CD4-positive, CD25-positive, alpha-beta regulatory T cell (primary cell): ENCODE data around the gene PHF8. TPM values are rescaled to one million over a fixed set of nuclear protein-coding genes. Genes with fewer than 3 reads are reported as not detected.

Experiments
- ATAC-seq, 2 donors: fragments of 150-1000 bp; cut with Tn5 transposase; one replicate each; pipeline ENCODE4 v1.10.0; 2021; ENCODE audit warnings: low read depth in 2 of 2, moderate number of reproducible peaks in 2 of 2, moderate library complexity in 1 of 2
- DNase-seq, 3 donors: peaks; one replicate each; pipeline versions ENCODE4 v3.0.0 to v3.0.0-alpha.2; 2012 to 2022; ENCODE audit warnings: mixed read lengths in 1 of 3
- H3K27ac ChIP-seq: one replicate; pipeline ENCODE4 v1.7.0; 2013; ENCODE audit warnings: mild to moderate bottlenecking, low read length; ENCODE audit not compliant: insufficient read depth, poor library complexity, severe bottlenecking
- H3K27me3 ChIP-seq: one replicate; pipeline ENCODE4 v1.7.0; 2013; ENCODE audit warnings: low read length; ENCODE audit not compliant: control insufficient read depth, insufficient read depth
- H3K36me3 ChIP-seq: one replicate; pipeline ENCODE4 v1.7.0; 2013; ENCODE audit warnings: mild to moderate bottlenecking, low read length, moderate library complexity; ENCODE audit not compliant: control insufficient read depth, insufficient read depth
- H3K4me1 ChIP-seq: 2 replicates; pipeline ENCODE4 v1.7.0; 2013; ENCODE audit warnings: mild to moderate bottlenecking, low read length; ENCODE audit not compliant: insufficient read depth, control insufficient read depth, poor library complexity, severe bottlenecking
- H3K4me3 ChIP-seq: one replicate; pipeline ENCODE4 v1.7.0; 2013; ENCODE audit warnings: low read depth, mild to moderate bottlenecking, low read length, moderate library complexity
- H3K9me3 ChIP-seq, 2 experiments: 1 replicate in 1 of 2; 2 replicates in 1 of 2; pipeline ENCODE4 v1.7.0; 2013; ENCODE audit warnings: low read length in 2 of 2, mild to moderate bottlenecking in 1 of 2, moderate library complexity in 1 of 2; ENCODE audit not compliant: control insufficient read depth in 2 of 2
- H3K27ac Mint-ChIP-seq, 3 donors: one replicate each; pipeline ENCODE4 v1.8.0; 2020 to 2022; ENCODE audit warnings: mild to moderate bottlenecking in 3 of 3, mixed read lengths in 3 of 3, moderate library complexity in 2 of 3
- H3K27me3 Mint-ChIP-seq: one replicate; pipeline ENCODE4 v1.8.0; 2022; ENCODE audit warnings: mild to moderate bottlenecking, mixed read lengths
- H3K36me3 Mint-ChIP-seq: one replicate; pipeline ENCODE4 v1.8.0; 2020; ENCODE audit warnings: mixed read lengths
- H3K4me1 Mint-ChIP-seq, 4 donors: one replicate each; pipeline ENCODE4 v1.8.0; 2020 to 2022; ENCODE audit warnings: mixed read lengths in 4 of 4, mild to moderate bottlenecking in 1 of 4
- H3K4me3 Mint-ChIP-seq, 4 donors: one replicate each; pipeline ENCODE4 v1.8.0; 2020 to 2022; ENCODE audit warnings: mild to moderate bottlenecking in 4 of 4, mixed read lengths in 4 of 4, moderate library complexity in 3 of 4
- H3K9me3 Mint-ChIP-seq, 7 donors: one replicate each; pipeline ENCODE4 v1.8.0; 2020 to 2022; ENCODE audit warnings: mixed read lengths in 7 of 7, mild to moderate bottlenecking in 3 of 7, moderate library complexity in 2 of 7
- polyA plus RNA-seq, 4 donors: library from polyadenylated mRNA; unstranded; fragments of 300-500 nt; fragmentation: Illumina TruSeq; gene quantifications; one replicate each; pipeline ENCODE4 v1.2.3, GENCODE V29; 2021
- total RNA-seq: library from RNA; stranded (reverse); gene quantifications from one replicate; pipeline ENCODE4 v1.2.3, GENCODE V29; 2022

Gene PHF8
- total and polyA plus RNA-seq, 5 donors from 2014 or later, result 17.2 to 65.8 (median 20.0) TPM

DNA sequence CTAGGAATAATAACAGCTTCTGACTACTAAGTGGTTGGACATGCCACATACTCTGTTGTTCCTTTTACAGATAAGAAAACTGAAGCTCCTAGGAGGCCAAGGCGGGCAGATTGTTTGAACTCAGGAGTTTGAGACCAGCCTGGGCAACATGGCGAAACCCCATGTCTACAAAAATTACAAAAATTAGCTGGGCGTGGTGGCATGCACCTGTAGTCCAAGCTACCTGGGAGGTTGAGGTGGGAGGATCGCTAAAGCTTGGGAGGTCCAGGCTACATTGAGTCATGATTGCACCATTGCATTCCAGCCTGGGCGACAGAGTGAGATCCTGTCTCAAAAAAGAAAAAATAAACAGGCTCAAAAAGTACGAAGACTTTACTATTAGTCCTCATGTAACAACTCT is 30.6 kb upstream of the PHF8 start:
- no peaks in the 10 kb centered on the region for H3K9me3 ChIP-seq
- Mint-ChIP-seq H3K9me3 (no peaks in the 10 kb centered on the region), H3K4me3 (no peak overlapping the region), H3K4me1 (no peaks in the 10 kb centered on the region), H3K27me3 (no peaks in the 10 kb centered on the region), H3K36me3 (peaks cover 3% of the 10 kb centered on the region), H3K27ac (no peak overlapping the region)
- H3K27me3 ChIP-seq, result no peaks in the 10 kb centered on the region
- ATAC-seq, result no peak
- no peak for DNase-seq
- no peak overlapping the region for H3K4me3 ChIP-seq
- H3K36me3 ChIP-seq, result no peaks in the 10 kb centered on the region
- no peaks in the 10 kb centered on the region for H3K4me1 ChIP-seq
- no peak overlapping the region for H3K27ac ChIP-seq

GRCh38 chrX:54067766-54068165 is 23.5 kb upstream of the PHF8 start:
- no peak overlapping the region for H3K4me3 Mint-ChIP-seq
- ATAC-seq (no peak), DNase-seq (no peak)
- no peaks in the 10 kb centered on the region for H3K27me3 Mint-ChIP-seq
- Histone ChIP-seq H3K4me1 (no peaks in the 10 kb centered on the region), H3K27me3 (no peaks in the 10 kb centered on the region), H3K4me3 (no peak overlapping the region), H3K27ac (no peak overlapping the region), H3K9me3 (no peaks in the 10 kb centered on the region), H3K36me3 (no peaks in the 10 kb centered on the region)
- H3K9me3 Mint-ChIP-seq, result no peaks in the 10 kb centered on the region
- H3K36me3 Mint-ChIP-seq, result peaks cover 3% of the 10 kb centered on the region
- peak overlapping the region in 1 of 3 donors; percentile 11 for H3K27ac Mint-ChIP-seq
- H3K4me1 Mint-ChIP-seq, result no peaks in the 10 kb centered on the region

- H3K4me1 Mint-ChIP-seq, result no peaks in the 10 kb centered on the region
- no peak overlapping the region for H3K4me3 Mint-ChIP-seq
- no peak for ATAC-seq
- no peaks in the 10 kb centered on the region for H3K9me3 Mint-ChIP-seq
- peaks cover 3% of the 10 kb centered on the region for H3K36me3 Mint-ChIP-seq
- Histone ChIP-seq H3K27ac (no peak overlapping the region), H3K9me3 (no peaks in the 10 kb centered on the region), H3K4me1 (no peaks in the 10 kb centered on the region), H3K4me3 (no peak overlapping the region), H3K36me3 (no peaks in the 10 kb centered on the region), H3K27me3 (no peaks in the 10 kb centered on the region)
- no peak for DNase-seq
- no peak overlapping the region for H3K27ac Mint-ChIP-seq
- no peaks in the 10 kb centered on the region for H3K27me3 Mint-ChIP-seq
Observed at GRCh38 chrX:54066841-54067240, 22.6 kb upstream of the PHF8 start.

- H3K9me3 ChIP-seq, result no peaks in the 10 kb centered on the region
- no peak for DNase-seq
- H3K27me3 ChIP-seq, result no peaks in the 10 kb centered on the region
- Mint-ChIP-seq H3K9me3 (no peaks in the 10 kb centered on the region), H3K4me3 (no peak overlapping the region), H3K27me3 (no peaks in the 10 kb centered on the region), H3K4me1 (no peaks in the 10 kb centered on the region), H3K36me3 (no peaks in the 10 kb centered on the region), H3K27ac (no peak overlapping the region)
- H3K4me3 ChIP-seq, result no peak overlapping the region
- no peak for ATAC-seq
- no peaks in the 10 kb centered on the region for H3K4me1 ChIP-seq
- no peak overlapping the region for H3K27ac ChIP-seq
- no peaks in the 10 kb centered on the region for H3K36me3 ChIP-seq
Observed at GRCh38 chrX:54064564-54064963, 20.3 kb upstream of the PHF8 start.

DNA sequence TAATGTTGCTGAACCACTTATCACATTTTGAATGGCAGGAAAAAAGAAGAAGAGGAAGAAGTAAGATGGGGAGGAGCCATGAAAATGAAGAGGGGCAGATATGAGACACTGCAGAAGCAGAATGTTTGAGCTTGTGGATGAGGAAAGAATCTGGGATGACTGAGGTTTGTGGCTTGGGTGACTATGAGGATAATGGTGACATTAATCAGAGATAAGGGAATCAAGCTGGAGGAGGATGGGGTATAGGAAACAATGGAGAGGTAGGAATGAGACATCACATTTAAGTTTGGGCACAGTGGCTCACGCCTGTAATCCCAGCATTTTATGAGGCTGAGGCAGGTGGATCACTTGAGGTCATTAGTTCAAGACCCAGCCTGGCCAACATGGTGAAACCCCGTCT is 19.1 kb upstream of the PHF8 start:
- Mint-ChIP-seq H3K27ac (no peak overlapping the region), H3K36me3 (no peaks in the 10 kb centered on the region), H3K4me1 (no peaks in the 10 kb centered on the region), H3K4me3 (no peak overlapping the region), H3K9me3 (no peaks in the 10 kb centered on the region), H3K27me3 (no peaks in the 10 kb centered on the region)
- H3K27me3 ChIP-seq, result no peaks in the 10 kb centered on the region
- DNase-seq (no peak), ATAC-seq (no peak)
- H3K27ac ChIP-seq, result no peak overlapping the region
- no peaks in the 10 kb centered on the region for H3K9me3 ChIP-seq
- H3K4me3 ChIP-seq, result no peak overlapping the region
- H3K36me3 ChIP-seq, result no peaks in the 10 kb centered on the region
- H3K4me1 ChIP-seq, result no peaks in the 10 kb centered on the region

DNA sequence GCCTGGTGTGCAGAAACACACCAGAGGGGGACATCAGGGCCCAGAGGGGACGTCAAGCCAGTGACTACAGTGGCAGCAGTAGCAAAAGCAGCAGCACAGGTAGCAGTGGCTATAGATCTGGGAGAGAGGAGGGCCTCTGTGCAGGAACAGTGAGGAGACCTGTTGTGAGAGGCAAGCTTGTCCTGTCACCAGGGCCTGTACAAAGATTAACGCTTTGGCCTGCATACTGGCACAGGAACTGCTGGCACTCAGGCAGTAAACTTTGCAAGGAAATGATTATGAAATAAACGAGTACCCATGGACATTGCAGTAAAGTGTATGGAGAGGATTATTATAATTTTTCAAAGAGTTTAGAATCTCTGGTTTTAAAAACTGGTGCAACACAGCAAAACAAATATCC is 5.5 kb upstream of the PHF8 start:
- H3K27ac ChIP-seq, result no peak overlapping the region
- no peaks in the 10 kb centered on the region for H3K36me3 Mint-ChIP-seq
- peaks cover 0 to 7% (median under 1%) of the 10 kb centered on the region in 4 donors for H3K4me1 Mint-ChIP-seq
- no peak overlapping the region for H3K4me3 Mint-ChIP-seq
- H3K9me3 ChIP-seq, result no peaks in the 10 kb centered on the region
- peaks cover 7% of the 10 kb centered on the region for H3K4me1 ChIP-seq
- H3K27ac Mint-ChIP-seq, result no peak overlapping the region
- no peak for DNase-seq
- no peaks in the 10 kb centered on the region for H3K36me3 ChIP-seq
- H3K27me3 Mint-ChIP-seq, result no peaks in the 10 kb centered on the region
- no peak overlapping the region for H3K4me3 ChIP-seq
- H3K27me3 ChIP-seq, result no peaks in the 10 kb centered on the region
- H3K9me3 Mint-ChIP-seq, result peaks cover 0 to 1% (median 0%) of the 10 kb centered on the region in 7 donors
- ATAC-seq, result no peak

DNA sequence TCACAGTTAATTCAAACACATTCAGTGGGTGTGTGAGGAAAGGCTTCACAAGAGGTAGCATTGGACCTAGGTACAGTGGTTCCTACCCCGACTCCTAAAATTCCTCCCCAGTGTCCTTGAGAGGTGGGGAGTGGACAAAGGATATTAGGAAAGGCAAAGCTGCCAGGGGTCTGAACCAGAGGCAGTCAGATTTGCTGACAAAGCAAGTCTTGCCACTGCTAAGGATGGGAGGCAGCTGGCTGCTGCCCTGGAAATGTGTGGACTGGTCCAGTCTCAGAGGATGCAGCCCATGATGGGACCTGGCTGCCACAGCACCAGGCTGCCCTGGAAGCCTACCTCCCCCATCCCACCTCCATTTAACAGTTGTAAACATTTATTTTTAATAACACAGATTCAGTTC is 4.1 kb upstream of the PHF8 start:
- peaks cover 5% of the 10 kb centered on the region for H3K27me3 Mint-ChIP-seq
- H3K27ac ChIP-seq, result no peak overlapping the region
- ATAC-seq, result no peak

DNA sequence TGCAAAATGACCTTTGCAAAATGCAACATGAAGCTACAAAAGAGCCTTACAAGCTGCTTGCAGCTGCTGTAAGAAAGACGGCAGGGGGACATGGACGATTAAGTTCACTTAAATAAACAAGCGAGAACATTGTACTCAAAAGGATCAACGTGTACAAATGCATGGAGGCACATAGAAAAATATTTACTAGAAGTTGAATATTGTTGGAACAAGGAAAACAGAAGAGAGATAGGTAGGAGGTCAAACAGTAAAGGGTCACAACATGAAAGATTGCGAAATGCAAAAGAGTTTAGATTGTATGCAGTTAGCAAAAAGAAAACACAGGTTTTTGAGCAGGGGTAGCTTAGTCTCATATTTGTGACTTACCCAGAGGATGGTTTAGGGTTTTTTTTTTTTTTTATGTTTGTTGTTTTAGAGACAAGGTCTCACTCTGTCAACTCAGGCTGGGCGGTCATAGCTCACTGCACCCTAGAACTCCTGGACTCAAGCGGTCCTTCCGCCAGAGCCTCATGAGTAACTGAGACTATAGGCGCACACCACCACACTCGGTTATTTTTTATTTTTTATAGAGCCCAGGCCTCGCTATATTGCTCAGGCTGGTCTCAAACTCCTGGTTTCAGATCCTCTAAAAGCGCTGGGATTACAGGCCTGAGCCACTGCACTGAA is 1.4 kb upstream of the PHF8 start:
- no peak for ATAC-seq

More for the DNA sequence above, 4.1 kb upstream of the PHF8 start:
- Mint-ChIP-seq H3K27ac (no peak overlapping the region), H3K36me3 (peaks cover 3% of the 10 kb centered on the region), H3K9me3 (peaks cover 0 to 1% (median 0%) of the 10 kb centered on the region in 7 donors), H3K4me3 (no peak overlapping the region), H3K4me1 (peaks cover 0 to 9% (median 2%) of the 10 kb centered on the region in 4 donors)
- H3K9me3 ChIP-seq, result no peaks in the 10 kb centered on the region
- H3K4me3 ChIP-seq, result no peak overlapping the region
- no peaks in the 10 kb centered on the region for H3K36me3 ChIP-seq
- no peaks in the 10 kb centered on the region for H3K27me3 ChIP-seq
- H3K4me1 ChIP-seq, result peaks cover 7% of the 10 kb centered on the region
- DNase-seq, result no peak

More for the DNA sequence above, 1.4 kb upstream of the PHF8 start:
- peaks cover 7% of the 10 kb centered on the region for H3K4me1 ChIP-seq
- Mint-ChIP-seq H3K36me3 (peaks cover 6% of the 10 kb centered on the region), H3K27me3 (peaks cover 5% of the 10 kb centered on the region), H3K9me3 (peaks cover 0 to 1% (median 0%) of the 10 kb centered on the region in 7 donors), H3K27ac (peak overlapping the region in 2 of 3 donors; percentile 97 to 98), H3K4me1 (peaks cover 0 to 28% (median 7%) of the 10 kb centered on the region in 4 donors), H3K4me3 (peak overlapping the region in 2 of 4 donors; percentile 91 to 100)
- H3K4me3 ChIP-seq, result no peak overlapping the region
- no peaks in the 10 kb centered on the region for H3K27me3 ChIP-seq
- peaks cover 9% of the 10 kb centered on the region for H3K36me3 ChIP-seq
- peak overlapping the region; percentile 94 for H3K27ac ChIP-seq
- H3K9me3 ChIP-seq, result no peaks in the 10 kb centered on the region
- DNase-seq, result no peak
